HepG2 (cell line): ENCODE measurements around the gene ARL8A. TPM values are rescaled to one million over a fixed set of nuclear protein-coding genes. Genes with fewer than 3 reads are reported as not detected.

Experiments used
- BHLHE40 ChIP-seq: IDR thresholded peaks from 2 replicates; pipeline ENCODE4 v1.6.1; 2011; ENCODE audit warnings: low read length, improper control_type of control experiment
- HDAC2 ChIP-seq: sonication (generic); formaldehyde crosslinking; IDR thresholded peaks from 2 replicates; pipeline ENCODE4 v1.4.0; 2020; ENCODE audit warnings: missing genetic modification reagents
- NFIB ChIP-seq: sonication (generic); formaldehyde crosslinking; IDR thresholded peaks from 2 replicates; pipeline ENCODE4 v1.9.0; 2021; ENCODE audit warnings: missing genetic modification reagents, mild to moderate bottlenecking, borderline replicate concordance
- NR2F2 ChIP-seq: IDR thresholded peaks from 2 replicates; pipeline ENCODE4 v1.6.1; 2012; ENCODE audit warnings: low read depth, inconsistent platforms, borderline replicate concordance
- PITX1 ChIP-seq: sonication (generic); formaldehyde crosslinking; IDR thresholded peaks from 2 replicates; pipeline ENCODE4 v1.5.1; 2020; ENCODE audit warnings: mild to moderate bottlenecking, missing genetic modification reagents
- POGZ ChIP-seq: sonication (generic); formaldehyde crosslinking; IDR thresholded peaks from 2 replicates; pipeline ENCODE4 v1.4.0; 2020; ENCODE audit warnings: mild to moderate bottlenecking, missing genetic modification reagents
- ZMYM2 ChIP-seq: sonication (generic); formaldehyde crosslinking; IDR thresholded peaks from 2 replicates; pipeline ENCODE4 v1.8.0; 2022; ENCODE audit warnings: mild to moderate bottlenecking, missing genetic modification reagents
- ZNF136 ChIP-seq: sonication (generic); formaldehyde crosslinking; IDR thresholded peaks from 2 replicates; pipeline ENCODE4 v1.8.1; 2022; ENCODE audit warnings: low read depth, mild to moderate bottlenecking, moderate library complexity, missing genetic modification reagents
- polyA plus RNA-seq, 8 experiments: library from polyadenylated mRNA; depleted of rRNA in 3 of 8; stranded (reverse) in 7 of 8; unstranded in 1 of 8; fragments of >200 nt; fragmentation: Illumina TruSeq in 4 of 8; extraction: Trizol in 4 of 8; gene quantifications; 2 replicates each; pipeline versions ENCODE4 v1.2.1 to v1.2.3, GENCODE V29; 2011 to 2016; ENCODE audit warnings: low read depth in 4 of 8, missing spikeins in 1 of 8, mixed read lengths in 1 of 8; ENCODE audit not compliant: insufficient read depth in 1 of 8
- total RNA-seq, 5 experiments: library from RNA; depleted of rRNA; stranded (reverse); fragments of >200 nt; fragmentation: Illumina TruSeq; extraction: Trizol; gene quantifications; 2 replicates each; pipeline ENCODE4 v1.2.3, GENCODE V29; 2016; ENCODE audit warnings: low read depth in 1 of 5
- TF ChIP-seq, protein P1 (sequence below): sonication (generic); formaldehyde crosslinking; conservative IDR thresholded peaks from 2 replicates; pipeline ENCODE4 v1.8.0; 2022; ENCODE audit warnings: low read depth, missing genetic modification reagents
- TF ChIP-seq, protein P2 (sequence below), 2 experiments: IDR thresholded peaks; 2 replicates each; pipeline ENCODE4 v1.6.1; 2011 to 2012; ENCODE audit warnings: low read length in 2 of 2, borderline replicate concordance in 1 of 2, low read depth in 1 of 2, mild to moderate bottlenecking in 1 of 2, moderate library complexity in 1 of 2
- TF ChIP-seq, protein P3 (sequence below): sonication (generic); formaldehyde crosslinking; IDR thresholded peaks from 2 replicates; pipeline ENCODE4 v1.5.1; 2020; ENCODE audit warnings: mild to moderate bottlenecking, missing genetic modification reagents, moderate library complexity
- TF ChIP-seq, protein P4 (sequence below): sonication (generic); formaldehyde crosslinking; IDR thresholded peaks from 2 replicates; pipeline ENCODE4 v1.4.0; 2020; ENCODE audit warnings: missing genetic modification reagents
- TF ChIP-seq, protein P5 (sequence below): sonication (generic); formaldehyde crosslinking; IDR thresholded peaks from 2 replicates; pipeline ENCODE4 v1.8.1; 2023; ENCODE audit warnings: missing genetic modification reagents, inconsistent platforms, borderline replicate concordance
- TF ChIP-seq, protein P6 (sequence below): sonication (generic); formaldehyde crosslinking; IDR thresholded peaks from 2 replicates; pipeline ENCODE4 v1.4.0; 2020; ENCODE audit warnings: missing genetic modification reagents, borderline replicate concordance

Gene ARL8A
- total and polyA plus RNA-seq, 2 of the 13 experiments (the other 11 are each of a cell fraction or from before 2014, with no cell fraction given): 2.7 to 23.4 TPM

DNA sequence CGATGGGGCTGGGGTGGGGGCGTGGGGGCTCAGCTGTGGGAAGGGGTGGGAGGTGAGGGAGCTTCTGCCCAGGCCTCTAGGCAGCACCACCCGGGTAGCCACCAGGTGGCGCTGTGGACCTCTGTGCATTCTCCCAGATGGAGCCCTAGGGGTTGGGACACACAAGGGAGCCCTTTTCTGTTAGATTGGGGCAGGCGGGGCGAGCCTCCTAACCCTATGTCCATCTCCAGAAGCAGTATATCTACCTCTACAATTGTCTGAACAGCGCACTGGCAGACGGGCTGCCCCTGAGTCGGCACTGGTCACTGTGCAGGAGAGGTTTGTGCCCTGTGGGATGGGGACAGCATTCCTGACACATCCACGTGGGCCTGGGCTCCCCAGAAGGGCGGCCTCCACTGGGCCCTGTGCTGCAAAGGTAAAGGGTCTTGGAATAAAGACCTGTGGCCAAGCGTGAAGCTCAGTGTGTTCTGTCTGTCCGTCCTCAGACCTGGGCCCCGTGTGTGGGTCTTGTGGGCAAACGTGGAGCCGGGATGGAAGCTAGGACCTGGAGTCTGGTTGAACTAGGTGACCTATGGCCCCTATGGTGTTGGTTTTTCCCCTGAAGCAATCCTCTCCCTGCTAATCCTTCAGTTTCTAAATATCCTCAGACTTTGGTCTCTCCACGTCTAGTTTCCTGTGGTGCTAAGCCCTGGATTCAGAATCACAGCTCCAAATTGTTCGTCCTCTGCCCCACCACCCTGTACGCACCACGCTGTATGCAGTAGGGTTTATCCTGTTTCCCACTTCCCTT is 44.7 kb upstream of the ARL8A start (continued):
- TF ChIP-seq, protein P1, sequence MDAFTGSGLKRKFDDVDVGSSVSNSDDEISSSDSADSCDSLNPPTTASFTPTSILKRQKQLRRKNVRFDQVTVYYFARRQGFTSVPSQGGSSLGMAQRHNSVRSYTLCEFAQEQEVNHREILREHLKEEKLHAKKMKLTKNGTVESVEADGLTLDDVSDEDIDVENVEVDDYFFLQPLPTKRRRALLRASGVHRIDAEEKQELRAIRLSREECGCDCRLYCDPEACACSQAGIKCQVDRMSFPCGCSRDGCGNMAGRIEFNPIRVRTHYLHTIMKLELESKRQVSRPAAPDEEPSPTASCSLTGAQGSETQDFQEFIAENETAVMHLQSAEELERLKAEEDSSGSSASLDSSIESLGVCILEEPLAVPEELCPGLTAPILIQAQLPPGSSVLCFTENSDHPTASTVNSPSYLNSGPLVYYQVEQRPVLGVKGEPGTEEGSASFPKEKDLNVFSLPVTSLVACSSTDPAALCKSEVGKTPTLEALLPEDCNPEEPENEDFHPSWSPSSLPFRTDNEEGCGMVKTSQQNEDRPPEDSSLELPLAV: no peak
- TF ChIP-seq, protein P2, sequence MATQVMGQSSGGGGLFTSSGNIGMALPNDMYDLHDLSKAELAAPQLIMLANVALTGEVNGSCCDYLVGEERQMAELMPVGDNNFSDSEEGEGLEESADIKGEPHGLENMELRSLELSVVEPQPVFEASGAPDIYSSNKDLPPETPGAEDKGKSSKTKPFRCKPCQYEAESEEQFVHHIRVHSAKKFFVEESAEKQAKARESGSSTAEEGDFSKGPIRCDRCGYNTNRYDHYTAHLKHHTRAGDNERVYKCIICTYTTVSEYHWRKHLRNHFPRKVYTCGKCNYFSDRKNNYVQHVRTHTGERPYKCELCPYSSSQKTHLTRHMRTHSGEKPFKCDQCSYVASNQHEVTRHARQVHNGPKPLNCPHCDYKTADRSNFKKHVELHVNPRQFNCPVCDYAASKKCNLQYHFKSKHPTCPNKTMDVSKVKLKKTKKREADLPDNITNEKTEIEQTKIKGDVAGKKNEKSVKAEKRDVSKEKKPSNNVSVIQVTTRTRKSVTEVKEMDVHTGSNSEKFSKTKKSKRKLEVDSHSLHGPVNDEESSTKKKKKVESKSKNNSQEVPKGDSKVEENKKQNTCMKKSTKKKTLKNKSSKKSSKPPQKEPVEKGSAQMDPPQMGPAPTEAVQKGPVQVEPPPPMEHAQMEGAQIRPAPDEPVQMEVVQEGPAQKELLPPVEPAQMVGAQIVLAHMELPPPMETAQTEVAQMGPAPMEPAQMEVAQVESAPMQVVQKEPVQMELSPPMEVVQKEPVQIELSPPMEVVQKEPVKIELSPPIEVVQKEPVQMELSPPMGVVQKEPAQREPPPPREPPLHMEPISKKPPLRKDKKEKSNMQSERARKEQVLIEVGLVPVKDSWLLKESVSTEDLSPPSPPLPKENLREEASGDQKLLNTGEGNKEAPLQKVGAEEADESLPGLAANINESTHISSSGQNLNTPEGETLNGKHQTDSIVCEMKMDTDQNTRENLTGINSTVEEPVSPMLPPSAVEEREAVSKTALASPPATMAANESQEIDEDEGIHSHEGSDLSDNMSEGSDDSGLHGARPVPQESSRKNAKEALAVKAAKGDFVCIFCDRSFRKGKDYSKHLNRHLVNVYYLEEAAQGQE (IDR thresholded peaks at IDR 0.05; ENCODE audit: borderline replicate concordance in 1 of 2, low read depth in 1 of 2, low read length in 2 of 2): no peak
- peak; percentile 62; the same call in 1 of the 2 replicates for TF ChIP-seq POGZ (CRISPR knock-in tag)
- TF ChIP-seq, protein P3, sequence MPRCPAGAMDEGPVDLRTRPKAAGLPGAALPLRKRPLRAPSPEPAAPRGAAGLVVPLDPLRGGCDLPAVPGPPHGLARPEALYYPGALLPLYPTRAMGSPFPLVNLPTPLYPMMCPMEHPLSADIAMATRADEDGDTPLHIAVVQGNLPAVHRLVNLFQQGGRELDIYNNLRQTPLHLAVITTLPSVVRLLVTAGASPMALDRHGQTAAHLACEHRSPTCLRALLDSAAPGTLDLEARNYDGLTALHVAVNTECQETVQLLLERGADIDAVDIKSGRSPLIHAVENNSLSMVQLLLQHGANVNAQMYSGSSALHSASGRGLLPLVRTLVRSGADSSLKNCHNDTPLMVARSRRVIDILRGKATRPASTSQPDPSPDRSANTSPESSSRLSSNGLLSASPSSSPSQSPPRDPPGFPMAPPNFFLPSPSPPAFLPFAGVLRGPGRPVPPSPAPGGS (CRISPR knock-in tag): 0 out of 2 replicates have a peak, but pooled peaks have one; percentile 57
- TF ChIP-seq, protein P4, sequence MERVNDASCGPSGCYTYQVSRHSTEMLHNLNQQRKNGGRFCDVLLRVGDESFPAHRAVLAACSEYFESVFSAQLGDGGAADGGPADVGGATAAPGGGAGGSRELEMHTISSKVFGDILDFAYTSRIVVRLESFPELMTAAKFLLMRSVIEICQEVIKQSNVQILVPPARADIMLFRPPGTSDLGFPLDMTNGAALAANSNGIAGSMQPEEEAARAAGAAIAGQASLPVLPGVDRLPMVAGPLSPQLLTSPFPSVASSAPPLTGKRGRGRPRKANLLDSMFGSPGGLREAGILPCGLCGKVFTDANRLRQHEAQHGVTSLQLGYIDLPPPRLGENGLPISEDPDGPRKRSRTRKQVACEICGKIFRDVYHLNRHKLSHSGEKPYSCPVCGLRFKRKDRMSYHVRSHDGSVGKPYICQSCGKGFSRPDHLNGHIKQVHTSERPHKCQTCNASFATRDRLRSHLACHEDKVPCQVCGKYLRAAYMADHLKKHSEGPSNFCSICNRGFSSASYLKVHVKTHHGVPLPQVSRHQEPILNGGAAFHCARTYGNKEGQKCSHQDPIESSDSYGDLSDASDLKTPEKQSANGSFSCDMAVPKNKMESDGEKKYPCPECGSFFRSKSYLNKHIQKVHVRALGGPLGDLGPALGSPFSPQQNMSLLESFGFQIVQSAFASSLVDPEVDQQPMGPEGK (CRISPR knock-in tag): 0 out of 2 replicates have a peak, but pooled peaks have one; percentile 21
- TF ChIP-seq ZNF136: 0 out of 2 replicates have a peak, but pooled peaks have one; percentile 73
- TF ChIP-seq, protein P5, sequence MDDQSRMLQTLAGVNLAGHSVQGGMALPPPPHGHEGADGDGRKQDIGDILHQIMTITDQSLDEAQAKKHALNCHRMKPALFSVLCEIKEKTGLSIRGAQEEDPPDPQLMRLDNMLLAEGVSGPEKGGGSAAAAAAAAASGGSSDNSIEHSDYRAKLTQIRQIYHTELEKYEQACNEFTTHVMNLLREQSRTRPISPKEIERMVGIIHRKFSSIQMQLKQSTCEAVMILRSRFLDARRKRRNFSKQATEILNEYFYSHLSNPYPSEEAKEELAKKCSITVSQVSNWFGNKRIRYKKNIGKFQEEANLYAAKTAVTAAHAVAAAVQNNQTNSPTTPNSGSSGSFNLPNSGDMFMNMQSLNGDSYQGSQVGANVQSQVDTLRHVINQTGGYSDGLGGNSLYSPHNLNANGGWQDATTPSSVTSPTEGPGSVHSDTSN (CRISPR knock-in tag): no peak
- no peak for TF ChIP-seq ZMYM2 (CRISPR knock-in tag)
- TF ChIP-seq, protein P6, sequence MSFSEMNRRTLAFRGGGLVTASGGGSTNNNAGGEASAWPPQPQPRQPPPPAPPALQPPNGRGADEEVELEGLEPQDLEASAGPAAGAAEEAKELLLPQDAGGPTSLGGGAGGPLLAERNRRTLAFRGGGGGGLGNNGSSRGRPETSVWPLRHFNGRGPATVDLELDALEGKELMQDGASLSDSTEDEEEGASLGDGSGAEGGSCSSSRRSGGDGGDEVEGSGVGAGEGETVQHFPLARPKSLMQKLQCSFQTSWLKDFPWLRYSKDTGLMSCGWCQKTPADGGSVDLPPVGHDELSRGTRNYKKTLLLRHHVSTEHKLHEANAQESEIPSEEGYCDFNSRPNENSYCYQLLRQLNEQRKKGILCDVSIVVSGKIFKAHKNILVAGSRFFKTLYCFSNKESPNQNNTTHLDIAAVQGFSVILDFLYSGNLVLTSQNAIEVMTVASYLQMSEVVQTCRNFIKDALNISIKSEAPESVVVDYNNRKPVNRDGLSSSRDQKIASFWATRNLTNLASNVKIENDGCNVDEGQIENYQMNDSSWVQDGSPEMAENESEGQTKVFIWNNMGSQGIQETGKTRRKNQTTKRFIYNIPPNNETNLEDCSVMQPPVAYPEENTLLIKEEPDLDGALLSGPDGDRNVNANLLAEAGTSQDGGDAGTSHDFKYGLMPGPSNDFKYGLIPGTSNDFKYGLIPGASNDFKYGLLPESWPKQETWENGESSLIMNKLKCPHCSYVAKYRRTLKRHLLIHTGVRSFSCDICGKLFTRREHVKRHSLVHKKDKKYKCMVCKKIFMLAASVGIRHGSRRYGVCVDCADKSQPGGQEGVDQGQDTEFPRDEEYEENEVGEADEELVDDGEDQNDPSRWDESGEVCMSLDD (CRISPR knock-in tag): peak; percentile 24; the same call in 1 of the 2 replicates
- peak; percentile 96 for TF ChIP-seq PITX1 (CRISPR knock-in tag)
- no peak for TF ChIP-seq NFIB
- TF ChIP-seq NR2F2: peak; percentile 59; the same call in 1 of the 2 replicates
- TF ChIP-seq HDAC2 (CRISPR knock-in tag): no peak
- no peak for TF ChIP-seq BHLHE40
